ENCODE data around the gene PTPRK.

GRCh38 chr6:128174724-128175123 is 345.7 kb downstream of the PTPRK start:
- no peak for TF ChIP-seq CTCF (conservative IDR thresholded peaks at IDR 0.05 in 1 of 2, IDR thresholded peaks at IDR 0.05 in 1 of 2; ENCODE audit: extremely low read depth in 1 of 2, insufficient read depth in 1 of 2, low read depth in 1 of 2, low read length in 2 of 2)
- no peak for TF ChIP-seq EZH2 (IDR thresholded peaks at IDR 0.05; ENCODE audit: borderline replicate concordance, low read length)
